NCI-H1048 (cell line): ENCODE results near the gene PIM1.
"Not testable (repeated sequence)": the region's sequence is repeated elsewhere in the genome, so short reads cannot be mapped to it uniquely, and the experiment has no call there.

ENCODE experiments used
- DNase-seq: peaks from one replicate; lab custom pipeline; 2025; lab: John Stamatoyannopoulos, UW

Gene PIM1

GRCh38 chr6:37190159-37190535, 20.2 kb downstream of the PIM1 start:
- no peak for DNase-seq

GRCh38 chr6:37192666-37193065, 22.7 kb downstream of the PIM1 start:
- DNase-seq = no peak

- DNase-seq = not testable (repeated sequence)
These were observed 24.9 kb downstream of the PIM1 start for GRCh38 chr6:37194886-37195285.

GRCh38 chr6:37196451-37196850, 26.5 kb downstream of the PIM1 start:
- DNase-seq = not testable (repeated sequence)

- no peak for DNase-seq
These were observed 30.1 kb downstream of the PIM1 start for GRCh38 chr6:37200085-37200484.

GRCh38 chr6:37201726-37202125, 31.8 kb downstream of the PIM1 start:
- DNase-seq = no peak

- no peak for DNase-seq
These were observed 33.0 kb downstream of the PIM1 start for GRCh38 chr6:37202788-37203491.

- no peak for DNase-seq
These were observed 34.2 kb downstream of the PIM1 start for GRCh38 chr6:37204014-37204751.

- DNase-seq = no peak
These were observed 35.4 kb downstream of the PIM1 start for GRCh38 chr6:37205175-37205996.

GRCh38 chr6:37205997-37206340, 36.0 kb downstream of the PIM1 start:
- no peak for DNase-seq

GRCh38 chr6:37206622-37207021, 36.7 kb downstream of the PIM1 start:
- no peak for DNase-seq

GRCh38 chr6:37207903-37208456, 38.0 kb downstream of the PIM1 start:
- DNase-seq = no peak

- no peak for DNase-seq
These were observed 38.8 kb downstream of the PIM1 start for GRCh38 chr6:37208793-37209192.

- no peak for DNase-seq
These were observed 39.7 kb downstream of the PIM1 start for GRCh38 chr6:37209461-37210205.

- no peak for DNase-seq
These were observed 40.5 kb downstream of the PIM1 start for GRCh38 chr6:37210313-37210968.

- DNase-seq = no peak
These were observed 42.3 kb downstream of the PIM1 start for GRCh38 chr6:37212268-37212667.

- no peak for DNase-seq
These were observed 48.1 kb downstream of the PIM1 start for GRCh38 chr6:37218061-37218460.

- no peak for DNase-seq
These were observed 48.6 kb downstream of the PIM1 start for GRCh38 chr6:37218511-37218910.

- DNase-seq = no peak
These were observed 51.7 kb downstream of the PIM1 start for GRCh38 chr6:37221585-37222124.

- no peak for DNase-seq
These were observed 52.4 kb downstream of the PIM1 start for GRCh38 chr6:37222125-37222967.
